Activated CD8-positive, alpha-beta T cell treated with anti-CD3 and anti-CD28 coated beads, Interleukin-2, amount 10 ng/mL, durations not matched to agents 7 days and 5 days (primary cell): ENCODE results near the gene CFAP221. TPM values are rescaled to one million over a fixed set of nuclear protein-coding genes. Genes with fewer than 3 reads are reported as not detected.

Experiments used
- ATAC-seq: fragments of 150-1000 bp; cut with Tn5 transposase; one replicate; pipeline ENCODE4 v1.10.0; 2021; ENCODE audit warnings: moderate library complexity
- CTCF ChIA-PET: fragments of 350-600 bp; sonication (Branson Sonifier 250); formaldehyde crosslinking; loops from one replicate; lab custom pipeline; 2021; ENCODE audit warnings: antibody characterized with exemption; lab: Charles Lee
- POLR2A ChIA-PET: fragments of 350-600 bp; sonication (Branson Sonifier 250); formaldehyde crosslinking; loops from one replicate; lab custom pipeline; 2021; ENCODE audit warnings: antibody characterized with exemption; lab: Charles Lee
- DNase-seq: peaks from one replicate; pipeline ENCODE4 v3.0.0-alpha.2; 2020
- H3K27ac Mint-ChIP-seq: one replicate; pipeline ENCODE4 v1.8.0; 2021; ENCODE audit warnings: mild to moderate bottlenecking, mixed read lengths
- H3K27me3 Mint-ChIP-seq: one replicate; pipeline ENCODE4 v1.8.0; 2021; ENCODE audit warnings: low read depth, mixed read lengths
- H3K36me3 Mint-ChIP-seq: one replicate; pipeline ENCODE4 v1.8.0; 2021; ENCODE audit warnings: low read depth, mixed read lengths
- H3K4me1 Mint-ChIP-seq: one replicate; pipeline ENCODE4 v1.8.0; 2021; ENCODE audit warnings: low read depth, mixed read lengths
- H3K4me3 Mint-ChIP-seq: one replicate; pipeline ENCODE4 v1.8.0; 2021; ENCODE audit warnings: mild to moderate bottlenecking, mixed read lengths
- H3K9me3 Mint-ChIP-seq: one replicate; pipeline ENCODE4 v1.8.0; 2022; ENCODE audit warnings: mixed read lengths; ENCODE audit not compliant: insufficient read depth
- total RNA-seq, 2 experiments: library from RNA; stranded (reverse); gene quantifications; one replicate each; pipeline ENCODE4 v1.2.3, GENCODE V29; 2021

CFAP221 gene
- total RNA-seq, 2 experiments from 2014 or later: not detected

DNA sequence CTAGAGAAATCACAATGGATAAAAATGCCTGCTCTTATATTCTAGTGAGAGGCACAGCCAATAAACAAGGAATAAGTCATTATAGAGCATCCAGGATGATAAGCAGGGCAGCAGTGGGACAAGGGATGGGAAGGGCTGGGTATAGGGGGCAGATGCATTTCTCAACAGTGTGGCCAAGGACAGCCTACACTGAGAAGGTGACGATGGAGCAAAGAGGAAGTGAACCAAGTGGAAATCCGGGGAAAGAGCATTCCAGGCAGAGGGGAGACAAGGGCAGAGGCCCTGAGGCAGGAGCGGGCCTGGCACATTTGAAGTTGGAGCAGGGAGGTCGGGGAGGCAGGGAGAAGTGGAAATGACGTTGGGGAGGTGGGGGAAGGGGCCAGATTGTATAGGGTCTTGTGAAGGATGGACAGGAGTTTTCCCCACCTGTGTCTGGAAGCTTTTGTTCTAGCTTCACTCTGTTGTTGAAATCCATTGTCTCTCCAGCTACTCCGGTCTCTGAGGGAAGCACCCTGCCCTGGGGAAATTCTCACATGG, 152.3 kb downstream of the CFAP221 start:
- peaks cover 23% of the 10 kb centered on the region for H3K4me1 Mint-ChIP-seq
- ChIA-PET CTCF (interaction anchor here (1.2 kb wide), 1 partner anchor 478 kb away, joined by 4 read pairs; no protein-coding TSS in a partner anchor), POLR2A (no interaction called here)
- no peak overlapping the region for H3K4me3 Mint-ChIP-seq
- H3K27me3 Mint-ChIP-seq: peaks cover under 1% of the 10 kb centered on the region
- H3K27ac Mint-ChIP-seq: no peak overlapping the region
- no peak for ATAC-seq
- H3K9me3 Mint-ChIP-seq: no peaks in the 10 kb centered on the region
- H3K36me3 Mint-ChIP-seq: no peaks in the 10 kb centered on the region
- no peak for DNase-seq

DNA sequence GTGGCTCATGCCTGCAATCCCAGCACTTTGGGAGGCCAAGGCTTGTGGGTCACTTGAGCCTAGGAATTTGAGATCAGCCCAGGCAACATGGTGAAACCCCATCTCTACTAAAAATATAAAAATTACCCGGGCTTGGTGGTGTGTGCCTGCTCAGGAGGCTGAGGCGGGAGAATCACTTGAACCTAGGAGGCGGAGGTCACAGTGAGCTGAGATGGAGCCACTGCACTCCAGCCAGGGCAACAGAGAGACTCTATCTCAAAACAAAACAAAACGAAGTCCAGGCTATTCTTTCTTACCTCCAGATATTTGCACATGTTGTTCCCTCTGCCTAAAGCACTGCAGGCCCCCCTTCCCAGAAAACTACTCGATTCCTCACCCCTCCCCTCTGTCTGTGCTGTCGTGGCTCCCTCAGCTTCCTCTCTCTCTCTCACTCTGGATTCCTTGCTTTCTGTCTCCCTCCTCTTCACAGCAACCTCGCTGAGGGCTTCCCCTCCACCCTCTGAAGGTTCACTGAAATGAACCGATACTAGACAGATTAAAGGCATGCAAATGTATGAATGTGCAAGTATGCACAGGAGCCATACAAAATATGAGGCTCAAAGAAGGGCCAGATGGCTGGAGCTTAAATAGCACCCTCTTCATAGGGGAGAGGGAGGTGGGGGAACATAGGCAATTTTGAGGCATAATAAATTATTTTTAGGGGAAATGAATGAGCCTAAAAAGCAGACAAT, 153.2 kb downstream of the CFAP221 start:
- DNase-seq: no peak
- ATAC-seq: no peak
- ChIA-PET POLR2A (no interaction called here), CTCF (interaction anchor here (1.0 kb wide), 1 partner anchor 478 kb away, joined by 3 read pairs; no protein-coding TSS in a partner anchor)
- no peak overlapping the region for H3K27ac Mint-ChIP-seq
- H3K27me3 Mint-ChIP-seq: peaks cover 4% of the 10 kb centered on the region
- H3K4me1 Mint-ChIP-seq: peaks cover 23% of the 10 kb centered on the region
- H3K4me3 Mint-ChIP-seq: no peak overlapping the region
- H3K9me3 Mint-ChIP-seq: no peaks in the 10 kb centered on the region
- H3K36me3 Mint-ChIP-seq: no peaks in the 10 kb centered on the region

DNA sequence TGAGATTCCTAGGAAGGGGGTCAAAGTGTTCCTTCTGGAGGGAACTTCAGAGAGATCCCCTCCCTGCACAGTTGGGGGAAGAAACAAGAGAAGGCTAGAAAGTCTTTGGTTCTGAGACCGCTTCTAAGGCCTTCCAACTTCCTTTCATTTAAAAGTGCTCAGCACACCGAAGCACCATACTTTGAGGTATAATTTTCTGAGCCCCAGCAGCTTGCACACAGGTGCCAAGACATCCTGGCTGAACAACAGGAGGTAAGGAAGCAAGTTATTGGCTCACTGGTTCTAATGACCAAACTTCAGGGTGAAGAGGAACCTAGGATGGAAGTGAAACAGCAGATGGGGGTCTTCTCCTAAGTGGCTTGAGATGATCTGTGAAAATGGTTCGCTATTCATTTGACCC, 154.0 kb downstream of the CFAP221 start:
- Mint-ChIP-seq H3K9me3 (no peaks in the 10 kb centered on the region), H3K4me1 (peaks cover 27% of the 10 kb centered on the region), H3K27me3 (peaks cover 4% of the 10 kb centered on the region), H3K4me3 (no peak overlapping the region), H3K36me3 (no peaks in the 10 kb centered on the region), H3K27ac (no peak overlapping the region)
- ATAC-seq (no peak), DNase-seq (no peak)
- POLR2A ChIA-PET: no interaction called here
- CTCF ChIA-PET: no interaction called here

DNA sequence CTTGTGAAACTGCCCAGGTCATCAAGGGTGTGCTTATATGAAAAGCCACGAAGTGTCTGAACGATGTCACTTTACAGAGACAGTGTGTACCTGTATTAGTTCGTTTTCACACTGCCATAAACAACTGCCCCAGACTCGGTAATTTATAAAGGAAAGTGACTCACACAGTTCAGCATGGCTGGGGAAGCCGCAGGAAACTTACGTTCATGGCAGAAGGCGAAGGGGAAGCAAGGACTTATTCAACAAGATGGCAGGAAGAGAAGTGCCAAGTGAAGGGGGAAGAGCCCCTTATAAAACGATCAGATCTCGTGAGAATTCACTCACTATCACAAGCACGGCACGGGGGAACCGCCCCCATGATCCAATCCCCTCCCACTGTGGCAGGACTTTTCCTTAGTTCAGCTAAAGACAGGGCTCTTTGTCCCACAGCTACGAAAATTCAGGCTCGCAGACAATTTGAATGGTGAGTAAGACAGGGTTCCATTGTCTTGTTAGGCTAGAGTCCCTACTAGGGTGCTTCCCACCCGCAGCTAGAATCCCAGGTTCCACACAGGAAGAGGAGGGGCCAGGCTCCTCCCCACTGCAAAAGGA, 154.9 kb downstream of the CFAP221 start:
- POLR2A ChIA-PET: no interaction called here
- H3K9me3 Mint-ChIP-seq: no peaks in the 10 kb centered on the region
- CTCF ChIA-PET: interaction anchor here (1.0 kb wide), 1 partner anchor 478 kb away, joined by 4 read pairs; no protein-coding TSS in a partner anchor

DNA sequence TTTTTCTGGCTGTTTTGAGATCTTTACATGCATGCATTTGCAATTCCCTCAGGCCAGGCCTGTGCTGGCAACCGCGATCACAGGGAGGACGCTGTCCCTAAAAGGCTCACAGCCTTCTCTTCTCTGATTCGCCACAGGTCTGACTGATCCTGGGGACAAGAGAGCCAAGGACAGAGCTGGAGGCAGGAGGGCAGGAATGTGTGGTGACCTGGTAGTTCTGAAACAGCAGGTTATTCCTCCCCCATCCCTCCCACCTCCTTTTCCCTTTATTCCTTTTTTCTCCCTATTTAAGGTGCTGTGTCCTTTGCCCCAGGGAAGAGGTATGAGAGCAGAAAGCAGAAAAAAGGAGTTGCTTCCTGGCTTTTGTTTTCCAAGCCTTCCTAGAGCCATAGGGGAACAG, 156.6 kb downstream of the CFAP221 start:
- Mint-ChIP-seq H3K9me3 (peaks cover 4% of the 10 kb centered on the region), H3K4me3 (no peak overlapping the region), H3K4me1 (peaks cover 26% of the 10 kb centered on the region), H3K27ac (no peak overlapping the region), H3K36me3 (no peaks in the 10 kb centered on the region), H3K27me3 (peaks cover 4% of the 10 kb centered on the region)
- POLR2A ChIA-PET: no interaction called here
- no peak for DNase-seq
- no peak for ATAC-seq
- CTCF ChIA-PET: interaction anchor here (4.4 kb wide), 1 partner anchor 475 kb away, joined by 74 read pairs; no protein-coding TSS in a partner anchor

More for the DNA sequence above, 154.9 kb downstream of the CFAP221 start:
- ATAC-seq: no peak
- H3K27me3 Mint-ChIP-seq: peaks cover 4% of the 10 kb centered on the region
- no peak for DNase-seq
- peaks cover 30% of the 10 kb centered on the region for H3K4me1 Mint-ChIP-seq
- H3K4me3 Mint-ChIP-seq: no peak overlapping the region
- H3K36me3 Mint-ChIP-seq: no peaks in the 10 kb centered on the region
- no peak overlapping the region for H3K27ac Mint-ChIP-seq

DNA sequence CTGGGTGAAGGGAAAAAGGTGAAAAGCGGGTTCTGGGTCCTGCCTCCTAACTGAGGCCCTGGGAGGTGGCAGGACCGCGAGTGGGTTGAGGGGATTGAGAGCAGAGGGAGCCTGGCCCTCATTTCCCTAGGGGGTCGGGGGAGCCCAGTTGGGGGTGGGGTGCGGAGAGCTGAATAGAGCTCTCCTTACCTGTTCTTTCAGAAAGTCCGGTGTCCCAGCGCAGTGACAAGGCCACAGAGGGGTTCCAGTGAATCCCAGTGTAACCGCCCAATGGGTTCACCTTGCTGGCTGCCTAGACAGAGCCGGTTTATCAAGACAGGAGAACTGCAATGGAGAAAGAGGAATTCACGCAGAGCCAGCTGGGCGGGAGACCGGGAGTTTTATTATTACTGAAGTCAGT, 157.1 kb downstream of the CFAP221 start:
- DNase-seq (no peak), ATAC-seq (no peak)
- H3K9me3 Mint-ChIP-seq: peaks cover 4% of the 10 kb centered on the region
- CTCF ChIA-PET: interaction anchor here (4.4 kb wide), 1 partner anchor 474 kb away, joined by 74 read pairs; no protein-coding TSS in a partner anchor
- no peak overlapping the region for H3K4me3 Mint-ChIP-seq
- no peaks in the 10 kb centered on the region for H3K36me3 Mint-ChIP-seq
- peaks cover 26% of the 10 kb centered on the region for H3K4me1 Mint-ChIP-seq
- no peak overlapping the region for H3K27ac Mint-ChIP-seq
- POLR2A ChIA-PET: no interaction called here
- peaks cover 4% of the 10 kb centered on the region for H3K27me3 Mint-ChIP-seq

DNA sequence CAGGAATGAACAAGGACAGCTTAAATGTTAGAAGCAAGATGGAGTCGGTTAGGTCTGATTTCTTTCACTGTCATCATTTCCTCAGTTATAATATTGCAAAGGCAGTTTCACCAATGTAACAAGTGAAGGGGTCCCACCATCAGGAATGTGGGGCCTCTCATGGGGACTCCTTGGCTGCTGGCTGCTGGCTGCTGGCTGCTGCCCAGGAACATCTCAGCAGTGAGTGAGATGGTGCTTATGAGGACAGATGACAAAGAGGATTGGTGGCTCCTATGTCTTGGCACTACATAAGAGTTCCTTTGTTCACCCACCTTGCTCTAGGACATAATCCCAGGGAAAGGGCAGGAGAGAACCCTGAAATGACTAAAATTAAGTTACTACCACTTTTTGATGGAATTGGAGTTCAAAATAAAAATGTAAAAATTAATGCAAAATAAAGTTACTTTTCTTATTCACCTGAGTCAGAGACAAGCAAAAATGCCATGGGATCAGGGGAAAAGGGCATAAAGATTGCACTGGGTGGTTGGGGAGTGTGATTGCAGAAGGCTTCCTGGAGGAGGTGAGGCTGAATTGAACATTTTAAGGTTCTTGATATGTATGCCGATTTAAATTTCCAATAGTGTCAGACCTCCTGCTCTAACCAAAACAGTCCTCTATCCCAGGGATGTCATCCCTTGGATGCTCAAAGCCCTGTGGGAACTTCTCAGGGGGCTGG, 158.1 kb downstream of the CFAP221 start:
- ATAC-seq (no peak), DNase-seq (no peak)
- Mint-ChIP-seq H3K9me3 (peaks cover 4% of the 10 kb centered on the region), H3K27me3 (peaks cover 4% of the 10 kb centered on the region), H3K36me3 (no peaks in the 10 kb centered on the region), H3K4me1 (peaks cover 23% of the 10 kb centered on the region), H3K4me3 (no peak overlapping the region), H3K27ac (no peak overlapping the region)
- POLR2A ChIA-PET: no interaction called here
- CTCF ChIA-PET: interaction anchor here (0.6 to 4.4 kb wide), 20 partner anchors 10 to 530 kb away, joined by 3 to 74 read pairs (median 4); partner anchors contain the start of gene TMEM177

DNA sequence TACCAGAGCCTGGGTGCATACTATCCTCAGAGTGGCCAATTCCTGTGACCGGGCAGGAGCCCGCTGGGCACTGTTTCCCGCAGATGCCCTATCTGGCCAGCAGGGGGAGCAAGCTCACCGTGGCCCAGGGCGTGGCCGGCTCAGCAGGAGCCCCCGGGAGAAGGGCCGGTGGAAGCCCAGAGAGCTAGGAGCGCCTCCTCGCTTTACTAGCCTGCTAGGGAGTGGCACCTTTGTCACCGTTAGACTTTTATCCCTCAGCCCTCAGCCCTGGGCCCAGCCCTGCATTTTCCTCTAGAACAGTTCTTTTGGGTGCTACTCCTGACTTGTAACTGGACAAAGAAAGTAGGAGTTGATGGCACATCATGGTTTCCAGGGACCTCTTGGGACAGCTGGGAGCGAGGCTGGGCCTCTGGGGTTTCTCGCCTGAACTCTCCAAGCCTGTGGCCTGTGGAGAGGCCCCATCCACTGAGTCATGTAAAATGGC, 158.7 kb downstream of the CFAP221 start:
- CTCF ChIA-PET: interaction anchor here (0.6 to 4.4 kb wide), 30 partner anchors 11 to 529 kb away, joined by 3 to 74 read pairs (median 4); partner anchors contain the start of gene TMEM177
- ATAC-seq (peak; percentile 94), DNase-seq (peak; percentile 76)
- POLR2A ChIA-PET: no interaction called here
- H3K27ac Mint-ChIP-seq: no peak overlapping the region
- peaks cover 17% of the 10 kb centered on the region for H3K4me1 Mint-ChIP-seq
- peaks cover 4% of the 10 kb centered on the region for H3K27me3 Mint-ChIP-seq
- H3K4me3 Mint-ChIP-seq: no peak overlapping the region
- peaks cover 4% of the 10 kb centered on the region for H3K9me3 Mint-ChIP-seq
- H3K36me3 Mint-ChIP-seq: no peaks in the 10 kb centered on the region

DNA sequence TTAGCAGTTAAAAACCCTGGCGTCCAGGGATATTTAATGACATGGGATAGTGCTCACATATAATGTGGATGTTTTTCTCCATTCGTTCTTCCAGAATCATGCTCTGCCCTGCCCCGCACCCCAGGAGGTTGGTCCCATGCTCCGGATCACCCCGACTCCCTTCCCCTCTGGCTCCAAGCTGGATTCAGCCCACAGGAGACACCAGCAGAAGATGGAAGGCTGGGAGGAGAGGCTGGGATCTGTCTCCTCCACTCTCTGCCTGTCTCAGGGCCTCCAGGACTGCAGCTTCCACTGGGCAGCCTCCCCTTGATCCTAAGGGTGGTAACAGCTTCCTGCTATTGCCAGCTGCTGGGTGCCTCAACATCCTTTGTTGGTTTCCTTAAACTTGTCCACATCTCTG, 159.3 kb downstream of the CFAP221 start:
- H3K27ac Mint-ChIP-seq: no peak overlapping the region
- H3K4me3 Mint-ChIP-seq: no peak overlapping the region
- ChIA-PET CTCF (interaction anchor here (0.6 to 4.4 kb wide), 32 partner anchors 8 to 972 kb away, joined by 3 to 74 read pairs (median 4); partner anchors contain the start of gene TMEM177), POLR2A (interaction anchor here (1.1 kb wide), 1 partner anchor 471 kb away, joined by 3 read pairs; no protein-coding TSS in a partner anchor)
- peaks cover 4% of the 10 kb centered on the region for H3K9me3 Mint-ChIP-seq
- DNase-seq (no peak), ATAC-seq (no peak)
- peaks cover 4% of the 10 kb centered on the region for H3K27me3 Mint-ChIP-seq
- H3K4me1 Mint-ChIP-seq: peaks cover 13% of the 10 kb centered on the region
- no peaks in the 10 kb centered on the region for H3K36me3 Mint-ChIP-seq

DNA sequence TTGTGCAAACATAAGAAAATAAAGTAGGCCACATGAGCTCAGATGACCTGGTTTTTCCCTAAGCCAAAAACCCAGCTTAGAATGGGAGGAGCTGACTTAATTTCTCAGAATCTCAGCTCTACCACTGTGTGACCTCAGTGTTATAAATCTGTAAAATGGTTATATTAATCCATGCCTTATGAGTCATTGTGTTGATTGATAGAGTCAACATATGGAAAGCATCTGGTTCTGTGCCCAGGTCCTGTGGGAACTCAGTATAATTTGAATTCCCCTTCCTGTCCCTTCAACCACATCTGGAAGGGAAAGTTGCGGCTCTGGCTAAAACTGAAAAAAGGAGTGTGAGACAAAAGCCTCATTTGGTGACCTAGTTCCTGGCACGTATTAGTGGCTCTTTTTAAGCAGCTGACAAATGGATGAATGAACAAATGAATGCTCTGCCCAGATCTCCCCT, 160.4 kb downstream of the CFAP221 start:
- no peak overlapping the region for H3K4me3 Mint-ChIP-seq
- DNase-seq: no peak
- H3K9me3 Mint-ChIP-seq: peaks cover 4% of the 10 kb centered on the region
- ChIA-PET CTCF (interaction anchor here (0.8 to 4.4 kb wide), 7 partner anchors 9 to 971 kb away, joined by 3 to 74 read pairs (median 7); no protein-coding TSS in a partner anchor), POLR2A (interaction anchor here (1.1 kb wide), 1 partner anchor 470 kb away, joined by 3 read pairs; no protein-coding TSS in a partner anchor)
- H3K4me1 Mint-ChIP-seq: peaks cover 13% of the 10 kb centered on the region
- peaks cover 4% of the 10 kb centered on the region for H3K27me3 Mint-ChIP-seq
- H3K36me3 Mint-ChIP-seq: no peaks in the 10 kb centered on the region
- no peak overlapping the region for H3K27ac Mint-ChIP-seq
- ATAC-seq: no peak

DNA sequence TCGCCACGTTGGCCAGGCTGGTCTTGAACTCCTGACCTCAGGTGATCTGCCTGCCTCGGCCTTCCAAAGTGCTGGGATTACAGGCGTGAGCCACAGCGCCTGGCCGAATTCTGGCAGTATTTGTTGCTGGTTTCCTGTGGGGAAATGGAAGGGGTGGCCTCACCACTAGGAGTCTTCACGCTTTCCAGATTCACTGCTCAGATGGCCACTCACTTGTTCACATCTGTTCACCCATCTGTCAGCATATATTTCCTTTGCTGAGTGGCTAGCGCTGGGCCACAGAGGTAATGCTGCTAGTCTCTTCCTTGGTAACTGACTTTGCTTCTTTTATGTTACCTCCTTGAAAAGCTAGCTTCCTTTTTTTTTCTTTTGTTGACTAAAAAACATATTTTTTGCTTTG, 162.0 kb downstream of the CFAP221 start:
- Mint-ChIP-seq H3K4me3 (no peak overlapping the region), H3K9me3 (peaks cover 4% of the 10 kb centered on the region), H3K4me1 (peaks cover 13% of the 10 kb centered on the region), H3K27me3 (peaks cover 4% of the 10 kb centered on the region), H3K27ac (no peak overlapping the region), H3K36me3 (no peaks in the 10 kb centered on the region)
- DNase-seq (no peak), ATAC-seq (no peak)
- ChIA-PET POLR2A (no interaction called here), CTCF (interaction anchor here (3.2 kb wide), 1 partner anchor 47 kb away, joined by 11 read pairs; no protein-coding TSS in a partner anchor)
